ENCODE results near the gene P2RY13.

- TF ChIP-seq, protein P1, sequence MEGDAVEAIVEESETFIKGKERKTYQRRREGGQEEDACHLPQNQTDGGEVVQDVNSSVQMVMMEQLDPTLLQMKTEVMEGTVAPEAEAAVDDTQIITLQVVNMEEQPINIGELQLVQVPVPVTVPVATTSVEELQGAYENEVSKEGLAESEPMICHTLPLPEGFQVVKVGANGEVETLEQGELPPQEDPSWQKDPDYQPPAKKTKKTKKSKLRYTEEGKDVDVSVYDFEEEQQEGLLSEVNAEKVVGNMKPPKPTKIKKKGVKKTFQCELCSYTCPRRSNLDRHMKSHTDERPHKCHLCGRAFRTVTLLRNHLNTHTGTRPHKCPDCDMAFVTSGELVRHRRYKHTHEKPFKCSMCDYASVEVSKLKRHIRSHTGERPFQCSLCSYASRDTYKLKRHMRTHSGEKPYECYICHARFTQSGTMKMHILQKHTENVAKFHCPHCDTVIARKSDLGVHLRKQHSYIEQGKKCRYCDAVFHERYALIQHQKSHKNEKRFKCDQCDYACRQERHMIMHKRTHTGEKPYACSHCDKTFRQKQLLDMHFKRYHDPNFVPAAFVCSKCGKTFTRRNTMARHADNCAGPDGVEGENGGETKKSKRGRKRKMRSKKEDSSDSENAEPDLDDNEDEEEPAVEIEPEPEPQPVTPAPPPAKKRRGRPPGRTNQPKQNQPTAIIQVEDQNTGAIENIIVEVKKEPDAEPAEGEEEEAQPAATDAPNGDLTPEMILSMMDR (IDR thresholded peaks at IDR 0.05; ENCODE audit: poor library complexity), result no peak
- TF ChIP-seq EZH2 (IDR thresholded peaks at IDR 0.05; ENCODE audit: borderline replicate concordance), result no peak
Measured at GRCh38 chr3:151283387-151283786, 46.0 kb downstream of the P2RY13 start.
